K562 (cell line): ENCODE measurements around the gene EVI5. TPM values are rescaled to one million over a fixed set of nuclear protein-coding genes. Genes with fewer than 3 reads are reported as not detected.

Source experiments
- BACH1 ChIP-seq: fragments of 200-800 bp; sonication (Bioruptor generic); IDR thresholded peaks from 2 replicates; pipeline ENCODE4 v1.6.1; 2016; ENCODE audit warnings: missing genetic modification characterization, missing compliant biosample characterization
- BRD4 ChIP-seq: fragments of 200-600 bp; sonication (generic); IDR thresholded peaks from 2 replicates; pipeline ENCODE4 v1.6.1; 2017; ENCODE audit warnings: inconsistent platforms
- DNMT1 ChIP-seq: fragments of 450-650 bp; IDR thresholded peaks from 2 replicates; pipeline ENCODE4 v1.6.1; 2016; ENCODE audit warnings: antibody characterized with exemption, mild to moderate bottlenecking
- HNRNPH1 ChIP-seq: fragments of 200-400 bp; formaldehyde crosslinking; optimal IDR thresholded peaks from 2 replicates; pipeline ENCODE3; 2017; ENCODE audit warnings: low read depth, mild to moderate bottlenecking, low read length, moderate library complexity
- HNRNPK ChIP-seq: fragments of 200-400 bp; formaldehyde crosslinking; IDR thresholded peaks from one replicate; pipeline ENCODE4 v1.6.1; 2018; ENCODE audit warnings: mild to moderate bottlenecking, low read depth, low read length; ENCODE audit not compliant: poor library complexity, severe bottlenecking
- KAT7 ChIP-seq: sonication (generic); formaldehyde crosslinking; IDR thresholded peaks from 2 replicates; pipeline ENCODE4 v1.8.0; 2022; ENCODE audit warnings: missing genetic modification reagents, mild to moderate bottlenecking, borderline replicate concordance
- KHSRP ChIP-seq: fragments of 450-650 bp; IDR thresholded peaks from 2 replicates; pipeline ENCODE4 v1.6.1; 2017
- LARP7 ChIP-seq: fragments of 450-650 bp; IDR thresholded peaks from 2 replicates; pipeline ENCODE4 v1.6.1; 2016
- PML ChIP-seq: IDR thresholded peaks from 2 replicates; pipeline ENCODE4 v1.6.1; 2012; ENCODE audit warnings: low read length, inconsistent platforms
- PRMT5 ChIP-seq: sonication (generic); formaldehyde crosslinking; IDR thresholded peaks from 2 replicates; pipeline ENCODE4 v1.5.0; 2020; ENCODE audit warnings: missing genetic modification reagents
- RB1 ChIP-seq: fragments of 450-650 bp; IDR thresholded peaks from 2 replicates; pipeline ENCODE4 v1.6.1; 2017; ENCODE audit warnings: low read depth, mild to moderate bottlenecking
- SAFB2 ChIP-seq: fragments of 200-400 bp; formaldehyde crosslinking; IDR thresholded peaks from 2 replicates; pipeline ENCODE4 v1.6.1; 2018; ENCODE audit warnings: borderline replicate concordance, low read length, low read depth, moderate library complexity; ENCODE audit not compliant: severe bottlenecking
- SIRT6 ChIP-seq: IDR thresholded peaks from one replicate; pipeline ENCODE4 v1.6.1; 2012; ENCODE audit warnings: low read depth, mild to moderate bottlenecking, control low read depth, inconsistent platforms, low read length, moderate library complexity
- SMARCE1 ChIP-seq: fragments of 450-650 bp; IDR thresholded peaks from 2 replicates; pipeline ENCODE4 v1.7.1; 2016; ENCODE audit warnings: mild to moderate bottlenecking
- SNIP1 ChIP-seq: fragments of 450-650 bp; IDR thresholded peaks from 2 replicates; pipeline ENCODE4 v1.7.1; 2017; ENCODE audit warnings: low read depth, mild to moderate bottlenecking
- SNRNP70 ChIP-seq: fragments of 200-400 bp; formaldehyde crosslinking; optimal IDR thresholded peaks from 2 replicates; pipeline ENCODE3; 2017; ENCODE audit warnings: low read depth, low read length
- SP1 ChIP-seq: sonication (generic); formaldehyde crosslinking; IDR thresholded peaks from 2 replicates; pipeline ENCODE4 v1.8.1; 2022; ENCODE audit warnings: mild to moderate bottlenecking, missing genetic modification reagents
- TBL1XR1 ChIP-seq, 2 experiments: IDR thresholded peaks; 2 replicates each; pipeline ENCODE4 v1.6.1; 2012; ENCODE audit warnings: improper control_type of control experiment in 2 of 2, low read length in 2 of 2, mild to moderate bottlenecking in 1 of 2
- TEAD4 ChIP-seq, 2 experiments: sonication (generic) in 1 of 2; formaldehyde crosslinking in 1 of 2; IDR thresholded peaks; 2 replicates each; pipeline versions ENCODE4 v1.6.1 to v1.8.0; 2012 to 2022; ENCODE audit warnings: borderline replicate concordance in 1 of 2, inconsistent platforms in 1 of 2, low read length in 1 of 2, mild to moderate bottlenecking in 1 of 2, missing genetic modification reagents in 1 of 2
- ZFP1 ChIP-seq: fragments of 450-650 bp; formaldehyde crosslinking; IDR thresholded peaks from 2 replicates; pipeline ENCODE4 v1.4.0; 2020; ENCODE audit warnings: mild to moderate bottlenecking, mixed read lengths
- ZNF232 ChIP-seq: sonication (generic); formaldehyde crosslinking; IDR thresholded peaks from 2 replicates; pipeline ENCODE4 v1.8.0; 2022; ENCODE audit warnings: mild to moderate bottlenecking, missing genetic modification reagents
- ZNF384 ChIP-seq: IDR thresholded peaks from 2 replicates; pipeline ENCODE4 v1.6.1; 2012; ENCODE audit warnings: low read depth, low read length, improper control_type of control experiment
- ZNF696 ChIP-seq: fragments of 250-450 bp; sonication (Bioruptor Pico); conservative IDR thresholded peaks from 2 replicates; pipeline ENCODE4 v1.4.0; 2020; ENCODE audit warnings: mild to moderate bottlenecking, moderate library complexity
- ZNF77 ChIP-seq: fragments of 250-450 bp; sonication (Bioruptor Pico); IDR thresholded peaks from 2 replicates; pipeline ENCODE4 v1.5.0; 2020
- polyA plus RNA-seq, 8 experiments: library from polyadenylated mRNA; depleted of rRNA in 4 of 8; stranded (reverse) in 5 of 8; unstranded in 3 of 8; fragments of >200 nt; fragmentation: Nextera tagmentation in 2 of 8; fragmentation: Illumina TruSeq in 1 of 8; extraction: Ambion mirVana in 2 of 8; extraction: Trizol in 1 of 8; gene quantifications; 2 replicates each; pipeline versions ENCODE4 v1.2.1 to v1.2.3, GENCODE V29; 2011 to 2014; ENCODE audit warnings: inconsistent platforms in 1 of 8, missing spikeins in 1 of 8
- total RNA-seq, 7 experiments: library from RNA; depleted of rRNA in 6 of 7; stranded (reverse); fragments of >200 nt in 6 of 7; fragmentation: Illumina TruSeq in 2 of 7; extraction: Trizol in 2 of 7; gene quantifications; 2 replicates each; pipeline versions ENCODE4 v1.2.1 to v1.2.3, GENCODE V29; 2011 to 2021; ENCODE audit warnings: low replicate concordance in 1 of 7
- TF ChIP-seq, protein P1 (sequence below): fragments of 250-450 bp; sonication (Bioruptor Pico); IDR thresholded peaks from 2 replicates; pipeline ENCODE4 v1.4.0; 2020; ENCODE audit warnings: mild to moderate bottlenecking, moderate library complexity
- TF ChIP-seq, protein P2 (sequence below): fragments of 250-450 bp; sonication (Bioruptor Pico); IDR thresholded peaks from 2 replicates; pipeline ENCODE4 v1.5.0; 2020; ENCODE audit warnings: mild to moderate bottlenecking
- TF ChIP-seq, protein P3 (sequence below): fragments of 450-650 bp; IDR thresholded peaks from one replicate; pipeline ENCODE4 v1.6.1; 2018; ENCODE audit warnings: mild to moderate bottlenecking, moderate library complexity; ENCODE audit not compliant: partially characterized antibody

EVI5 gene
- total and polyA plus RNA-seq, 9 of the 15 experiments (the other 6 are each of a cell fraction or from before 2014, with no cell fraction given): 1.7 to 50.1 (median 13.7) TPM

DNA sequence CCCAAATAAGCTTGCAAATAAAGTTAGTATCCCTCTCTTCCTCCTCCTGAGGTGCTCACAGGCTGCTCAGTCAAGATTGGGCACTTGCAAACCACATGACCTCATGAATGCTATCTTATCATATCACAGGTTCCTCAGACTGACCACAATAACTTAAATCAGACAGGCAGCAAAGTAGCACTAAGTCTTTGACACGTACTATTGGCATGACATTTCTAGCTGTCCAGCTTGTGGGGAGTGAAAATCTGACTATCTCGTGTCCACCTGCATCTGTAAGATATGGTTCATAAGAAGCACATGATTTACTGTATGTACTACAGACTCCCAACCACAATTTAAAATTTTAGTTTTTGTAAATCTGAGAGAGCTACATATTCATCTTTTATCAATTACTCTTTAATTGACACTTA is 240.1 kb downstream of the EVI5 start (continued):
- TF ChIP-seq ZNF696 (CRISPR knock-in tag) (no peak), SAFB2 (no peak), TBL1XR1 (IDR thresholded peaks at IDR 0.05; ENCODE audit: low read length in 2 of 2) (peak in 1 of 2 experiments; percentile 95; a peak in 3 of 4 replicates), SNRNP70 (no peak), ZNF232 (CRISPR knock-in tag) (no peak), LARP7 (no peak), BACH1 (tag) (peak; percentile 76), RB1 (no peak), DNMT1 (no peak), ZNF77 (CRISPR knock-in tag) (no peak), SP1 (CRISPR knock-in tag) (peak; percentile 65; the same call in 1 of the 2 replicates), HNRNPK (no peak), PRMT5 (CRISPR knock-in tag) (no peak), HNRNPH1 (no peak), SNIP1 (no peak), KHSRP (peak; percentile 95), ZFP1 (CRISPR knock-in tag) (no peak), BRD4 (no peak), PML (peak; percentile 100), ZNF384 (no peak), SMARCE1 (peak; percentile 99), KAT7 (CRISPR knock-in tag) (no peak), TEAD4 (IDR thresholded peaks at IDR 0.05; ENCODE audit: low read length) (peak; percentile 100), TEAD4 (CRISPR knock-in tag; IDR thresholded peaks at IDR 0.05; ENCODE audit: borderline replicate concordance) (no peak), SIRT6 (no peak)
- TF ChIP-seq, protein P1, sequence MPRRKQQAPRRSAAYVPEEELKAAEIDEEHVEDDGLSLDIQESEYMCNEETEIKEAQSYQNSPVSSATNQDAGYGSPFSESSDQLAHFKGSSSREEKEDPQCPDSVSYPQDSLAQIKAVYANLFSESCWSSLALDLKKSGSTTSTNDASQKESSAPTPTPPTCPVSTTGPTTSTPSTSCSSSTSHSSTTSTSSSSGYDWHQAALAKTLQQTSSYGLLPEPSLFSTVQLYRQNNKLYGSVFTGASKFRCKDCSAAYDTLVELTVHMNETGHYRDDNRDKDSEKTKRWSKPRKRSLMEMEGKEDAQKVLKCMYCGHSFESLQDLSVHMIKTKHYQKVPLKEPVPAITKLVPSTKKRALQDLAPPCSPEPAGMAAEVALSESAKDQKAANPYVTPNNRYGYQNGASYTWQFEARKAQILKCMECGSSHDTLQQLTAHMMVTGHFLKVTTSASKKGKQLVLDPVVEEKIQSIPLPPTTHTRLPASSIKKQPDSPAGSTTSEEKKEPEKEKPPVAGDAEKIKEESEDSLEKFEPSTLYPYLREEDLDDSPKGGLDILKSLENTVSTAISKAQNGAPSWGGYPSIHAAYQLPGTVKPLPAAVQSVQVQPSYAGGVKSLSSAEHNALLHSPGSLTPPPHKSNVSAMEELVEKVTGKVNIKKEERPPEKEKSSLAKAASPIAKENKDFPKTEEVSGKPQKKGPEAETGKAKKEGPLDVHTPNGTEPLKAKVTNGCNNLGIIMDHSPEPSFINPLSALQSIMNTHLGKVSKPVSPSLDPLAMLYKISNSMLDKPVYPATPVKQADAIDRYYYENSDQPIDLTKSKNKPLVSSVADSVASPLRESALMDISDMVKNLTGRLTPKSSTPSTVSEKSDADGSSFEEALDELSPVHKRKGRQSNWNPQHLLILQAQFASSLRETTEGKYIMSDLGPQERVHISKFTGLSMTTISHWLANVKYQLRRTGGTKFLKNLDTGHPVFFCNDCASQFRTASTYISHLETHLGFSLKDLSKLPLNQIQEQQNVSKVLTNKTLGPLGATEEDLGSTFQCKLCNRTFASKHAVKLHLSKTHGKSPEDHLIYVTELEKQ (CRISPR knock-in tag): no peak
- TF ChIP-seq, protein P2, sequence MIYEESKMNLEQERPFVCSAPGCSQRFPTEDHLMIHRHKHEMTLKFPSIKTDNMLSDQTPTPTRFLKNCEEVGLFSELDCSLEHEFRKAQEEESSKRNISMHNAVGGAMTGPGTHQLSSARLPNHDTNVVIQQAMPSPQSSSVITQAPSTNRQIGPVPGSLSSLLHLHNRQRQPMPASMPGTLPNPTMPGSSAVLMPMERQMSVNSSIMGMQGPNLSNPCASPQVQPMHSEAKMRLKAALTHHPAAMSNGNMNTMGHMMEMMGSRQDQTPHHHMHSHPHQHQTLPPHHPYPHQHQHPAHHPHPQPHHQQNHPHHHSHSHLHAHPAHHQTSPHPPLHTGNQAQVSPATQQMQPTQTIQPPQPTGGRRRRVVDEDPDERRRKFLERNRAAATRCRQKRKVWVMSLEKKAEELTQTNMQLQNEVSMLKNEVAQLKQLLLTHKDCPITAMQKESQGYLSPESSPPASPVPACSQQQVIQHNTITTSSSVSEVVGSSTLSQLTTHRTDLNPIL: peak; percentile 87
- TF ChIP-seq, protein P3, sequence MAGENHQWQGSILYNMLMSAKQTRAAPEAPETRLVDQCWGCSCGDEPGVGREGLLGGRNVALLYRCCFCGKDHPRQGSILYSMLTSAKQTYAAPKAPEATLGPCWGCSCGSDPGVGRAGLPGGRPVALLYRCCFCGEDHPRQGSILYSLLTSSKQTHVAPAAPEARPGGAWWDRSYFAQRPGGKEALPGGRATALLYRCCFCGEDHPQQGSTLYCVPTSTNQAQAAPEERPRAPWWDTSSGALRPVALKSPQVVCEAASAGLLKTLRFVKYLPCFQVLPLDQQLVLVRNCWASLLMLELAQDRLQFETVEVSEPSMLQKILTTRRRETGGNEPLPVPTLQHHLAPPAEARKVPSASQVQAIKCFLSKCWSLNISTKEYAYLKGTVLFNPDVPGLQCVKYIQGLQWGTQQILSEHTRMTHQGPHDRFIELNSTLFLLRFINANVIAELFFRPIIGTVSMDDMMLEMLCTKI: no peak
